K562 (cell line): Measurements from ENCODE around the gene GALNS. TPM values are rescaled to one million over a fixed set of nuclear protein-coding genes. Genes with fewer than 3 reads are reported as not detected.

Experiments
- CHD2 ChIP-seq: IDR thresholded peaks from 2 replicates; pipeline ENCODE4 v1.6.1; 2011; ENCODE audit warnings: low read depth, low read length
- ESRRA ChIP-seq: fragments of 450-650 bp; IDR thresholded peaks from 2 replicates; pipeline ENCODE4 v1.6.1; 2014; ENCODE audit warnings: low read depth, mild to moderate bottlenecking, moderate library complexity, borderline replicate concordance
- FOXJ2 ChIP-seq: fragments of 200-800 bp; sonication (Bioruptor generic); IDR thresholded peaks from 2 replicates; pipeline ENCODE4 v1.6.1; 2016; ENCODE audit warnings: missing genetic modification characterization, missing compliant biosample characterization
- FUS ChIP-seq: fragments of 200-400 bp; formaldehyde crosslinking; optimal IDR thresholded peaks from 2 replicates; pipeline ENCODE3; 2017; ENCODE audit warnings: low read depth, low read length
- MAFG ChIP-seq: fragments of 450-650 bp; conservative IDR thresholded peaks from 2 replicates; pipeline ENCODE4 v1.6.1; 2016; ENCODE audit warnings: missing genetic modification characterization, missing compliant biosample characterization
- PHF21A ChIP-seq: fragments of 450-650 bp; IDR thresholded peaks from 2 replicates; pipeline ENCODE4 v1.6.1; 2017; ENCODE audit warnings: low read depth, borderline replicate concordance
- POU5F1 ChIP-seq: fragments of 150-350 bp; IDR thresholded peaks from 2 replicates; pipeline ENCODE4 v1.6.1; 2014; ENCODE audit warnings: borderline replicate concordance, low read length, low read depth, mild to moderate bottlenecking; ENCODE audit not compliant: partially characterized antibody
- PYGO2 ChIP-seq: fragments of 450-650 bp; IDR thresholded peaks from 2 replicates; pipeline ENCODE4 v1.6.1; 2016; ENCODE audit warnings: mild to moderate bottlenecking, missing genetic modification characterization, moderate library complexity, missing compliant biosample characterization
- RBFOX2 ChIP-seq: fragments of 200-400 bp; formaldehyde crosslinking; IDR thresholded peaks from 2 replicates; pipeline ENCODE4 v1.6.1; 2017; ENCODE audit warnings: low read depth, mild to moderate bottlenecking, low read length, moderate library complexity
- SUPT5H ChIP-seq: fragments of 450-650 bp; IDR thresholded peaks from 2 replicates; pipeline ENCODE4 v1.6.1; 2016
- TOE1 ChIP-seq, 2 experiments: fragments of 450-650 bp in 1 of 2; sonication (generic) in 1 of 2; formaldehyde crosslinking in 1 of 2; IDR thresholded peaks; 2 replicates each; pipeline versions ENCODE4 v1.7.1 to v1.8.0; 2016 to 2022; ENCODE audit warnings: borderline replicate concordance in 2 of 2, mild to moderate bottlenecking in 2 of 2, antibody characterized with exemption in 1 of 2, inconsistent platforms in 1 of 2, low read depth in 1 of 2, missing genetic modification reagents in 1 of 2, moderate library complexity in 1 of 2
- XRCC5 ChIP-seq: fragments of 200-400 bp; formaldehyde crosslinking; IDR thresholded peaks from 2 replicates; pipeline ENCODE4 v1.6.1; 2017; ENCODE audit warnings: low read depth, mild to moderate bottlenecking, low read length
- ZKSCAN3 ChIP-seq: fragments of 250-450 bp; sonication (Bioruptor Pico); IDR thresholded peaks from 2 replicates; pipeline ENCODE4 v1.4.0; 2020
- ZNF165 ChIP-seq: fragments of 250-450 bp; sonication (Bioruptor Pico); IDR thresholded peaks from 2 replicates; pipeline ENCODE4 v1.4.0; 2020; ENCODE audit warnings: borderline replicate concordance
- ZNF518B ChIP-seq: fragments of 250-450 bp; sonication (Bioruptor Pico); IDR thresholded peaks from 2 replicates; pipeline ENCODE4 v1.5.0; 2021; ENCODE audit warnings: mild to moderate bottlenecking, moderate library complexity
- ZNF695 ChIP-seq: fragments of 450-650 bp; formaldehyde crosslinking; IDR thresholded peaks from 2 replicates; pipeline ENCODE4 v1.4.0; 2020; ENCODE audit warnings: mild to moderate bottlenecking, moderate library complexity
- ZNF717 ChIP-seq: fragments of 250-450 bp; sonication (Bioruptor Pico); IDR thresholded peaks from 2 replicates; pipeline ENCODE4 v1.5.0; 2021
- ZNF76 ChIP-seq: fragments of 250-450 bp; sonication (Bioruptor Pico); IDR thresholded peaks from 2 replicates; pipeline ENCODE4 v1.4.0; 2020; ENCODE audit warnings: mild to moderate bottlenecking, moderate library complexity, borderline replicate concordance
- polyA plus RNA-seq, 8 experiments: library from polyadenylated mRNA; depleted of rRNA in 4 of 8; stranded (reverse) in 5 of 8; unstranded in 3 of 8; fragments of >200 nt; fragmentation: Nextera tagmentation in 2 of 8; fragmentation: Illumina TruSeq in 1 of 8; extraction: Ambion mirVana in 2 of 8; extraction: Trizol in 1 of 8; gene quantifications; 2 replicates each; pipeline versions ENCODE4 v1.2.1 to v1.2.3, GENCODE V29; 2011 to 2014; ENCODE audit warnings: inconsistent platforms in 1 of 8, missing spikeins in 1 of 8
- total RNA-seq, 7 experiments: library from RNA; depleted of rRNA in 6 of 7; stranded (reverse); fragments of >200 nt in 6 of 7; fragmentation: Illumina TruSeq in 2 of 7; extraction: Trizol in 2 of 7; gene quantifications; 2 replicates each; pipeline versions ENCODE4 v1.2.1 to v1.2.3, GENCODE V29; 2011 to 2021; ENCODE audit warnings: low replicate concordance in 1 of 7
- TF ChIP-seq, protein P1 (sequence below), 2 experiments: fragments of 450-650 bp in 1 of 2; sonication (generic) in 1 of 2; formaldehyde crosslinking; conservative IDR thresholded peaks; 2 replicates each; pipeline versions ENCODE4 v1.4.0 to v1.8.1; 2020 to 2022; ENCODE audit warnings: mild to moderate bottlenecking in 1 of 2, missing genetic modification reagents in 1 of 2
- TF ChIP-seq, protein P2 (sequence below): fragments of 250-450 bp; sonication (Bioruptor Pico); IDR thresholded peaks from 2 replicates; pipeline ENCODE4 v1.5.0; 2021; ENCODE audit warnings: mild to moderate bottlenecking, borderline replicate concordance

GALNS gene
- total and polyA plus RNA-seq, 9 of the 15 experiments (the other 6 are each of a cell fraction or from before 2014, with no cell fraction given) = 0.38 to 13.2 (median 4.3) TPM

- TF ChIP-seq RBFOX2 = peak; percentile 85
- TF ChIP-seq MAFG (tag) = no peak
- no peak for TF ChIP-seq ZNF695 (CRISPR knock-in tag)
- peak; percentile 66 for TF ChIP-seq SUPT5H
- TF ChIP-seq ZNF717 (CRISPR knock-in tag) = no peak
- TF ChIP-seq FOXJ2 (tag) = no peak
- TF ChIP-seq ESRRA = peak; percentile 40; the same call in 1 of the 2 replicates
- no peak for TF ChIP-seq ZKSCAN3 (CRISPR knock-in tag)
- no peak for TF ChIP-seq ZNF76 (CRISPR knock-in tag)
- TF ChIP-seq CHD2 = 0 out of 2 replicates have a peak, but pooled peaks have one; percentile 14
- no peak for TF ChIP-seq PYGO2 (tag)
- no peak for TF ChIP-seq POU5F1
- no peak for TF ChIP-seq XRCC5
- no peak for TF ChIP-seq ZNF518B (CRISPR knock-in tag)
- no peak for TF ChIP-seq PHF21A
- no peak for TF ChIP-seq ZNF165
- TF ChIP-seq, protein P1, sequence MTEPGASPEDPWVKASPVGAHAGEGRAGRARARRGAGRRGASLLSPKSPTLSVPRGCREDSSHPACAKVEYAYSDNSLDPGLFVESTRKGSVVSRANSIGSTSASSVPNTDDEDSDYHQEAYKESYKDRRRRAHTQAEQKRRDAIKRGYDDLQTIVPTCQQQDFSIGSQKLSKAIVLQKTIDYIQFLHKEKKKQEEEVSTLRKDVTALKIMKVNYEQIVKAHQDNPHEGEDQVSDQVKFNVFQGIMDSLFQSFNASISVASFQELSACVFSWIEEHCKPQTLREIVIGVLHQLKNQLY (CRISPR knock-in tag; conservative IDR thresholded peaks at IDR 0.05) = no peak
- TF ChIP-seq FUS = no peak
- peak; percentile 100 for TF ChIP-seq TOE1 (IDR thresholded peaks at IDR 0.05; ENCODE audit: borderline replicate concordance)
- TF ChIP-seq TOE1 (CRISPR knock-in tag; IDR thresholded peaks at IDR 0.05; ENCODE audit: borderline replicate concordance, low read depth) = no peak
- TF ChIP-seq, protein P2, sequence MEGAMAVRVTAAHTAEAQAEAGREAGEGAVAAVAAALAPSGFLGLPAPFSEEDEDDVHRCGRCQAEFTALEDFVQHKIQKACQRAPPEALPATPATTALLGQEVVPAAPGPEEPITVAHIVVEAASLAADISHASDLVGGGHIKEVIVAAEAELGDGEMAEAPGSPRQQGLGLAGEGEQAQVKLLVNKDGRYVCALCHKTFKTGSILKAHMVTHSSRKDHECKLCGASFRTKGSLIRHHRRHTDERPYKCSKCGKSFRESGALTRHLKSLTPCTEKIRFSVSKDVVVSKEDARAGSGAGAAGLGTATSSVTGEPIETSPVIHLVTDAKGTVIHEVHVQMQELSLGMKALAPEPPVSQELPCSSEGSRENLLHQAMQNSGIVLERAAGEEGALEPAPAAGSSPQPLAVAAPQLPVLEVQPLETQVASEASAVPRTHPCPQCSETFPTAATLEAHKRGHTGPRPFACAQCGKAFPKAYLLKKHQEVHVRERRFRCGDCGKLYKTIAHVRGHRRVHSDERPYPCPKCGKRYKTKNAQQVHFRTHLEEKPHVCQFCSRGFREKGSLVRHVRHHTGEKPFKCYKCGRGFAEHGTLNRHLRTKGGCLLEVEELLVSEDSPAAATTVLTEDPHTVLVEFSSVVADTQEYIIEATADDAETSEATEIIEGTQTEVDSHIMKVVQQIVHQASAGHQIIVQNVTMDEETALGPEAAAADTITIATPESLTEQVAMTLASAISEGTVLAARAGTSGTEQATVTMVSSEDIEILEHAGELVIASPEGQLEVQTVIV (CRISPR knock-in tag) = no peak
These were observed at the start of gene GALNS, which contains the start of gene TRAPPC2L (continued) for GRCh38 chr16:88856828-88857727.
